KMS-11 (cell line): ENCODE results near the gene METRN.
"Not testable (repeated sequence)": the region's sequence is repeated elsewhere in the genome, so short reads cannot be mapped to it uniquely, and the experiment has no call there.

Experiments
- H2AFZ ChIP-seq: fragments of 200-600 bp; sonication (generic); 2 replicates; pipeline ENCODE4 v1.6.1; 2016; ENCODE audit warnings: antibody characterized with exemption, mixed run types, low read depth
- H3K27ac ChIP-seq: fragments of 200-600 bp; sonication (generic); 2 replicates; pipeline ENCODE4 v1.6.1; 2016; ENCODE audit warnings: mild to moderate bottlenecking, mixed run types
- H3K27me3 ChIP-seq: fragments of 200-600 bp; sonication (generic); 2 replicates; pipeline ENCODE4 v1.6.1; 2017; ENCODE audit warnings: mild to moderate bottlenecking, low read depth, mixed run types, moderate library complexity; ENCODE audit not compliant: insufficient read depth
- H3K36me3 ChIP-seq: fragments of 200-600 bp; sonication (generic); 2 replicates; pipeline ENCODE4 v1.6.1; 2017; ENCODE audit warnings: mild to moderate bottlenecking, mixed run types; ENCODE audit not compliant: insufficient read depth
- H3K4me1 ChIP-seq: fragments of 200-600 bp; sonication (generic); 2 replicates; pipeline ENCODE4 v1.6.1; 2016; ENCODE audit warnings: mild to moderate bottlenecking, low read depth, mixed run types; ENCODE audit not compliant: poor library complexity, severe bottlenecking
- H3K4me2 ChIP-seq: fragments of 200-600 bp; sonication (generic); 2 replicates; pipeline ENCODE4 v1.7.0; 2016; ENCODE audit warnings: mild to moderate bottlenecking, mixed run types
- H3K4me3 ChIP-seq: fragments of 200-600 bp; sonication (generic); IDR thresholded peaks from 2 replicates; pipeline ENCODE4 v1.6.1; 2017; ENCODE audit warnings: low read depth, low read length, mixed read lengths; ENCODE audit not compliant: insufficient read depth
- H3K79me2 ChIP-seq: fragments of 200-600 bp; sonication (generic); 2 replicates; pipeline ENCODE4 v1.6.1; 2016; ENCODE audit warnings: low read depth, mixed run types; ENCODE audit not compliant: insufficient read depth
- H3K9ac ChIP-seq: fragments of 200-600 bp; sonication (generic); 2 replicates; pipeline ENCODE4 v1.6.1; 2016; ENCODE audit warnings: mild to moderate bottlenecking, mixed run types
- H4K20me1 ChIP-seq: fragments of 200-600 bp; sonication (generic); 2 replicates; pipeline ENCODE4 v1.6.1; 2016; ENCODE audit warnings: mild to moderate bottlenecking, mixed run types; ENCODE audit not compliant: insufficient read depth
- TF ChIP-seq, protein P1 (sequence below): fragments of 200-600 bp; sonication (generic); conservative IDR thresholded peaks from 2 replicates; pipeline ENCODE4 v1.6.1; 2017; ENCODE audit warnings: low read depth, mild to moderate bottlenecking, antibody characterized with exemption, low read length, moderate library complexity, mixed read lengths

Gene METRN

GRCh38 chr16:686459-687260, 28.3 kb upstream of the METRN start:
- TF ChIP-seq, protein P1, sequence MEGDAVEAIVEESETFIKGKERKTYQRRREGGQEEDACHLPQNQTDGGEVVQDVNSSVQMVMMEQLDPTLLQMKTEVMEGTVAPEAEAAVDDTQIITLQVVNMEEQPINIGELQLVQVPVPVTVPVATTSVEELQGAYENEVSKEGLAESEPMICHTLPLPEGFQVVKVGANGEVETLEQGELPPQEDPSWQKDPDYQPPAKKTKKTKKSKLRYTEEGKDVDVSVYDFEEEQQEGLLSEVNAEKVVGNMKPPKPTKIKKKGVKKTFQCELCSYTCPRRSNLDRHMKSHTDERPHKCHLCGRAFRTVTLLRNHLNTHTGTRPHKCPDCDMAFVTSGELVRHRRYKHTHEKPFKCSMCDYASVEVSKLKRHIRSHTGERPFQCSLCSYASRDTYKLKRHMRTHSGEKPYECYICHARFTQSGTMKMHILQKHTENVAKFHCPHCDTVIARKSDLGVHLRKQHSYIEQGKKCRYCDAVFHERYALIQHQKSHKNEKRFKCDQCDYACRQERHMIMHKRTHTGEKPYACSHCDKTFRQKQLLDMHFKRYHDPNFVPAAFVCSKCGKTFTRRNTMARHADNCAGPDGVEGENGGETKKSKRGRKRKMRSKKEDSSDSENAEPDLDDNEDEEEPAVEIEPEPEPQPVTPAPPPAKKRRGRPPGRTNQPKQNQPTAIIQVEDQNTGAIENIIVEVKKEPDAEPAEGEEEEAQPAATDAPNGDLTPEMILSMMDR = no peak
- no peak overlapping the region for H3K4me3 ChIP-seq
- H3K9ac ChIP-seq = no peak overlapping the region
- no peaks in the 10 kb centered on the region; the same call in 1 of the 2 replicates for H3K36me3 ChIP-seq
- H4K20me1 ChIP-seq = no peaks in the 10 kb centered on the region
- H2AFZ ChIP-seq = no peak overlapping the region
- peaks cover 6% of the 10 kb centered on the region; the same call in 1 of the 2 replicates for H3K79me2 ChIP-seq
- H3K27me3 ChIP-seq = peaks cover 11% of the 10 kb centered on the region
- H3K4me1 ChIP-seq = peaks cover 4% of the 10 kb centered on the region
- no peak overlapping the region for H3K4me2 ChIP-seq
- H3K27ac ChIP-seq = no peak overlapping the region

DNA sequence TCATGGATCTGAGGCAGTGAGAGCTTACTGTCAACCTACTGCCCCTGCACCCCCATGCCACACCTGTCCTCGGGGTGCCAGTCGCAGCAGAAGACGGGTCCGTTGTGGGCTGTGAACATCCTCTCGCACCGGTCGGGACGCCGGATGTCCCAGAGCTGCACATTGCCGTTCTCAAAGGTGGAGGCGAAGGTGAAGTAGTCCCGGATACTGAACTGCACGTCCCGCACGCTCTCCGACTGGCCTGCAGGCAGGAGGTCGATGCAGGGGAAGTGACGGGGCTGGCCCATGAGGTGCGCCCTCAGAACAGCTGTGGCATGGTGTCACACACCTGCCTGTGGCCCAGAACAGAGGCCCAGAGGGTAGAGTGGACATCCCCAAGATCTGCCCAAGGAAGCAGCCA, 27.4 kb upstream of the METRN start:
- no peak overlapping the region for H3K9ac ChIP-seq
- H3K27ac ChIP-seq = no peak overlapping the region
- no peaks in the 10 kb centered on the region for H4K20me1 ChIP-seq

GRCh38 chr16:689175-689897, 25.6 kb upstream of the METRN start:
- Histone ChIP-seq H3K27me3 (peaks cover 31% of the 10 kb centered on the region), H3K4me1 (peaks cover 4% of the 10 kb centered on the region), H3K27ac (no peak overlapping the region), H3K4me3 (no peak overlapping the region), H3K79me2 (no peaks in the 10 kb centered on the region), H3K36me3 (no peaks in the 10 kb centered on the region), H3K4me2 (peak overlapping the region; percentile 97), H3K9ac (peak overlapping the region; percentile 55; the same call in 1 of the 2 replicates), H4K20me1 (no peaks in the 10 kb centered on the region), H2AFZ (peak overlapping the region; percentile 70)
- TF ChIP-seq, protein P1 = no peak

More for the DNA sequence above, 27.4 kb upstream of the METRN start:
- TF ChIP-seq, protein P1 = no peak
- Histone ChIP-seq H3K36me3 (no peaks in the 10 kb centered on the region; the same call in 1 of the 2 replicates), H3K4me1 (peaks cover 4% of the 10 kb centered on the region), H3K79me2 (no peaks in the 10 kb centered on the region), H3K4me3 (no peak overlapping the region), H3K4me2 (no peak overlapping the region), H2AFZ (no peak overlapping the region), H3K27me3 (peaks cover 19% of the 10 kb centered on the region)

DNA sequence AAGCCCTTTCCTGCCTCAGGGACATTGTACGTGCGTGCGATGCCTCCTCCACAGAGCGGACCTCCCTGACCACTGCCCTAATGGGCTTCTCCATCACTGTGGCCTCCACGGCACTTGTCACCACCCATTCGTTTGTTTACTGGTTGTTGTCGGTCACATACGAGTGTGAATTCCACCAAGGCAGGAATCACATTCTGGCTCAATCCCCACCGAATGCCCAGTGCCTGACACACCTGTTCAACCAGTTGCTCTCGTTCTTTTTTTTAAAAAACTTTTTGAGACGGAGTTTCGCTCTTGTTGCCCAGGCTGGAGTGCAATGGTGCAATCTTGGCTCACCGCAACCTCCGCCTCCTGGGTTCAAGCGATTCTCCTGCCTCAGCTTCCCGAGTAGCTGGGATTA, 23.7 kb upstream of the METRN start:
- H3K4me1 ChIP-seq, H3K4me3 ChIP-seq, H3K79me2 ChIP-seq, H3K36me3 ChIP-seq, H3K9ac ChIP-seq, H3K27ac ChIP-seq, H2AFZ ChIP-seq, H4K20me1 ChIP-seq, H3K4me2 ChIP-seq: not testable (repeated sequence)
- peaks cover 42% of the 10 kb centered on the region for H3K27me3 ChIP-seq
